ENCODE data around the gene ABAT.
A peak's percentile ranks its signal among the peaks of the same experiment; 100 is the strongest.

Gene ABAT

GRCh38 chr16:8675183-8676159 lies 1.1 kb downstream of the ABAT start:
- Histone ChIP-seq H3K27ac (ENCODE audit: low read length) (no peak overlapping the region), H3K27me3 (ENCODE audit: control insufficient read depth, insufficient read depth, low read length) (peaks cover 25% of the 10 kb centered on the region), H3K36me3 (ENCODE audit: control insufficient read depth, low read depth, low read length) (no peaks in the 10 kb centered on the region), H3K4me3 (ENCODE audit: low read length) (peak overlapping the region; percentile 77), H3K9ac (ENCODE audit: low read length) (no peak overlapping the region), H3K9me3 (ENCODE audit: control insufficient read depth, low read depth, low read length) (no peaks in the 10 kb centered on the region), H3K4me1 (ENCODE audit: control insufficient read depth, low read depth, low read length) (peaks cover 9% of the 10 kb centered on the region)

GRCh38 chr16:8676160-8676547 lies 1.7 kb downstream of the ABAT start:
- Histone ChIP-seq H3K4me1 (ENCODE audit: control insufficient read depth, low read depth, low read length) (peaks cover 9% of the 10 kb centered on the region), H3K4me3 (ENCODE audit: low read length) (no peak overlapping the region), H3K27ac (ENCODE audit: low read length) (no peak overlapping the region), H3K9ac (ENCODE audit: low read length) (no peak overlapping the region), H3K27me3 (ENCODE audit: control insufficient read depth, insufficient read depth, low read length) (peaks cover 25% of the 10 kb centered on the region), H3K36me3 (ENCODE audit: control insufficient read depth, low read depth, low read length) (no peaks in the 10 kb centered on the region), H3K9me3 (ENCODE audit: control insufficient read depth, low read depth, low read length) (no peaks in the 10 kb centered on the region)

- Histone ChIP-seq H3K9ac (ENCODE audit: low read length) (no peak overlapping the region), H3K9me3 (ENCODE audit: control insufficient read depth, low read depth, low read length) (no peaks in the 10 kb centered on the region), H3K4me3 (ENCODE audit: low read length) (no peak overlapping the region), H3K4me1 (ENCODE audit: control insufficient read depth, low read depth, low read length) (peaks cover 9% of the 10 kb centered on the region), H3K27me3 (ENCODE audit: control insufficient read depth, insufficient read depth, low read length) (peaks cover 25% of the 10 kb centered on the region), H3K36me3 (ENCODE audit: control insufficient read depth, low read depth, low read length) (no peaks in the 10 kb centered on the region), H3K27ac (ENCODE audit: low read length) (no peak overlapping the region)
These were observed 2.4 kb downstream of the ABAT start for GRCh38 chr16:8676737-8677375.

- H3K27ac ChIP-seq (ENCODE audit: low read length): no peak overlapping the region
- peaks cover 9% of the 10 kb centered on the region for H3K4me1 ChIP-seq (ENCODE audit: control insufficient read depth, low read depth, low read length)
- no peak overlapping the region for H3K9ac ChIP-seq (ENCODE audit: low read length)
- H3K4me3 ChIP-seq (ENCODE audit: low read length): no peak overlapping the region
- H3K36me3 ChIP-seq (ENCODE audit: control insufficient read depth, low read depth, low read length): no peaks in the 10 kb centered on the region
- no peaks in the 10 kb centered on the region for H3K9me3 ChIP-seq (ENCODE audit: control insufficient read depth, low read depth, low read length)
- H3K27me3 ChIP-seq (ENCODE audit: control insufficient read depth, insufficient read depth, low read length): peaks cover 25% of the 10 kb centered on the region
These were observed 3.1 kb downstream of the ABAT start for GRCh38 chr16:8677481-8677880.

GRCh38 chr16:8678068-8678927 lies 3.9 kb downstream of the ABAT start:
- Histone ChIP-seq H3K36me3 (ENCODE audit: control insufficient read depth, low read depth, low read length) (no peaks in the 10 kb centered on the region), H3K4me1 (ENCODE audit: control insufficient read depth, low read depth, low read length) (peaks cover 9% of the 10 kb centered on the region), H3K9me3 (ENCODE audit: control insufficient read depth, low read depth, low read length) (no peaks in the 10 kb centered on the region), H3K27me3 (ENCODE audit: control insufficient read depth, insufficient read depth, low read length) (peaks cover 20% of the 10 kb centered on the region), H3K9ac (ENCODE audit: low read length) (no peak overlapping the region), H3K4me3 (ENCODE audit: low read length) (no peak overlapping the region), H3K27ac (ENCODE audit: low read length) (no peak overlapping the region)

- Histone ChIP-seq H3K27me3 (ENCODE audit: control insufficient read depth, insufficient read depth, low read length) (peaks cover 14% of the 10 kb centered on the region), H3K9me3 (ENCODE audit: control insufficient read depth, low read depth, low read length) (no peaks in the 10 kb centered on the region), H3K36me3 (ENCODE audit: control insufficient read depth, low read depth, low read length) (no peaks in the 10 kb centered on the region), H3K4me3 (ENCODE audit: low read length) (no peak overlapping the region), H3K27ac (ENCODE audit: low read length) (no peak overlapping the region), H3K4me1 (ENCODE audit: control insufficient read depth, low read depth, low read length) (peaks cover 5% of the 10 kb centered on the region), H3K9ac (ENCODE audit: low read length) (no peak overlapping the region)
These were observed 4.7 kb downstream of the ABAT start for GRCh38 chr16:8679151-8679550.

- Histone ChIP-seq H3K27me3 (ENCODE audit: control insufficient read depth, insufficient read depth, low read length) (no peaks in the 10 kb centered on the region), H3K9me3 (ENCODE audit: control insufficient read depth, low read depth, low read length) (no peaks in the 10 kb centered on the region), H3K36me3 (ENCODE audit: control insufficient read depth, low read depth, low read length) (no peaks in the 10 kb centered on the region), H3K9ac (ENCODE audit: low read length) (no peak overlapping the region), H3K27ac (ENCODE audit: low read length) (no peak overlapping the region), H3K4me3 (ENCODE audit: low read length) (no peak overlapping the region), H3K4me1 (ENCODE audit: control insufficient read depth, low read depth, low read length) (peaks cover 9% of the 10 kb centered on the region)
These were observed 8.3 kb downstream of the ABAT start for GRCh38 chr16:8682551-8683259.

GRCh38 chr16:8683640-8684039 lies 9.2 kb downstream of the ABAT start:
- Histone ChIP-seq H3K4me1 (ENCODE audit: control insufficient read depth, low read depth, low read length) (peaks cover 9% of the 10 kb centered on the region), H3K9ac (ENCODE audit: low read length) (no peak overlapping the region), H3K27ac (ENCODE audit: low read length) (no peak overlapping the region), H3K9me3 (ENCODE audit: control insufficient read depth, low read depth, low read length) (no peaks in the 10 kb centered on the region), H3K27me3 (ENCODE audit: control insufficient read depth, insufficient read depth, low read length) (no peaks in the 10 kb centered on the region), H3K4me3 (ENCODE audit: low read length) (no peak overlapping the region), H3K36me3 (ENCODE audit: control insufficient read depth, low read depth, low read length) (no peaks in the 10 kb centered on the region)

GRCh38 chr16:8685617-8686016 lies 11.2 kb downstream of the ABAT start:
- Histone ChIP-seq H3K27ac (ENCODE audit: low read length) (no peak overlapping the region), H3K9me3 (ENCODE audit: control insufficient read depth, low read depth, low read length) (peaks cover 6% of the 10 kb centered on the region), H3K36me3 (ENCODE audit: control insufficient read depth, low read depth, low read length) (no peaks in the 10 kb centered on the region), H3K9ac (ENCODE audit: low read length) (no peak overlapping the region), H3K4me3 (ENCODE audit: low read length) (no peak overlapping the region), H3K4me1 (ENCODE audit: control insufficient read depth, low read depth, low read length) (peaks cover 9% of the 10 kb centered on the region), H3K27me3 (ENCODE audit: control insufficient read depth, insufficient read depth, low read length) (no peaks in the 10 kb centered on the region)

- H3K36me3 ChIP-seq (ENCODE audit: control insufficient read depth, low read depth, low read length): no peaks in the 10 kb centered on the region
- H3K4me3 ChIP-seq (ENCODE audit: low read length): no peak overlapping the region
- H3K9ac ChIP-seq (ENCODE audit: low read length): no peak overlapping the region
- no peak overlapping the region for H3K27ac ChIP-seq (ENCODE audit: low read length)
- H3K9me3 ChIP-seq (ENCODE audit: control insufficient read depth, low read depth, low read length): peaks cover 6% of the 10 kb centered on the region
- H3K27me3 ChIP-seq (ENCODE audit: control insufficient read depth, insufficient read depth, low read length): no peaks in the 10 kb centered on the region
- peaks cover 9% of the 10 kb centered on the region for H3K4me1 ChIP-seq (ENCODE audit: control insufficient read depth, low read depth, low read length)
These were observed 11.7 kb downstream of the ABAT start for GRCh38 chr16:8686031-8686621.

Measured in iPS-18a (cell line).